Fibroblast of lung (primary cell): ENCODE measurements around the gene FIBP.

Experiments
- EZH2 ChIP-seq: IDR thresholded peaks from 2 replicates; pipeline ENCODE4 v1.5.1; 2012; ENCODE audit warnings: low read length, control low read depth, mild to moderate bottlenecking; ENCODE audit errors: missing control alignments
- TF ChIP-seq, protein P1 (sequence below), 2 donors: IDR thresholded peaks in 1 of 2; conservative IDR thresholded peaks in 1 of 2; 1 replicate in 1 of 2; 2 replicates in 1 of 2; pipeline ENCODE4 v1.5.1; 2011 to 2012; ENCODE audit warnings: low read length in 2 of 2, control low read depth in 1 of 2, inconsistent platforms in 1 of 2, low read depth in 1 of 2, mild to moderate bottlenecking in 1 of 2

DNA sequence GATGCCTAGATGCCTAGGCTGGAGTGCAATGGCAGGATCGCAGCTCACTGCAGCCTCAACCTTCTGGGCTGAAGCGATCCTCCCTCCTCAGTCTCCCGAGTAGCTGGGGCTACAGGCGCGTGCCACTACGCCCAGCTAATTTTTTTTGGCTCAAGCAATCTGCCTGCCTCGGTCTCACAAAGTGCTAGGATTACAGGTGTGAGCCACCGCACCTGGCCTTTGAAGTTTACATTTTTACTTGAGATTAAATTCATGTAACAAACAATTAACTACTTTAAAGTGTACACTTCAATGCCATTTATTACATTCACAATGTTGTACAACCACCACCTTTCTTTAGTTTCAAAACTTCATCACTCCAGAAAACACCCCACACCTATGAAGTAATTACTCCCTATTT is 15.4 kb upstream of the FIBP start:
- TF ChIP-seq, protein P1, sequence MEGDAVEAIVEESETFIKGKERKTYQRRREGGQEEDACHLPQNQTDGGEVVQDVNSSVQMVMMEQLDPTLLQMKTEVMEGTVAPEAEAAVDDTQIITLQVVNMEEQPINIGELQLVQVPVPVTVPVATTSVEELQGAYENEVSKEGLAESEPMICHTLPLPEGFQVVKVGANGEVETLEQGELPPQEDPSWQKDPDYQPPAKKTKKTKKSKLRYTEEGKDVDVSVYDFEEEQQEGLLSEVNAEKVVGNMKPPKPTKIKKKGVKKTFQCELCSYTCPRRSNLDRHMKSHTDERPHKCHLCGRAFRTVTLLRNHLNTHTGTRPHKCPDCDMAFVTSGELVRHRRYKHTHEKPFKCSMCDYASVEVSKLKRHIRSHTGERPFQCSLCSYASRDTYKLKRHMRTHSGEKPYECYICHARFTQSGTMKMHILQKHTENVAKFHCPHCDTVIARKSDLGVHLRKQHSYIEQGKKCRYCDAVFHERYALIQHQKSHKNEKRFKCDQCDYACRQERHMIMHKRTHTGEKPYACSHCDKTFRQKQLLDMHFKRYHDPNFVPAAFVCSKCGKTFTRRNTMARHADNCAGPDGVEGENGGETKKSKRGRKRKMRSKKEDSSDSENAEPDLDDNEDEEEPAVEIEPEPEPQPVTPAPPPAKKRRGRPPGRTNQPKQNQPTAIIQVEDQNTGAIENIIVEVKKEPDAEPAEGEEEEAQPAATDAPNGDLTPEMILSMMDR (conservative IDR thresholded peaks at IDR 0.05 in 1 of 2, IDR thresholded peaks at IDR 0.05 in 1 of 2; ENCODE audit: low read depth in 1 of 2, low read length in 2 of 2), result no peak
- no peak for TF ChIP-seq EZH2
